DND-41 (cell line): ENCODE data around the gene MCUB.

ENCODE experiments used
- EZH2 ChIP-seq: IDR thresholded peaks from 3 replicates; pipeline ENCODE4 v1.6.1; 2012; ENCODE audit warnings: borderline replicate concordance, low read depth, mild to moderate bottlenecking, moderate library complexity, low read length, inconsistent platforms; ENCODE audit not compliant: severe bottlenecking
- TF ChIP-seq, protein P1 (sequence below): IDR thresholded peaks from 2 replicates; pipeline ENCODE4 v1.5.1; 2012; ENCODE audit warnings: borderline replicate concordance, low read length, moderate library complexity, mild to moderate bottlenecking; ENCODE audit not compliant: poor library complexity, severe bottlenecking; ENCODE audit errors: extremely low read depth

DNA sequence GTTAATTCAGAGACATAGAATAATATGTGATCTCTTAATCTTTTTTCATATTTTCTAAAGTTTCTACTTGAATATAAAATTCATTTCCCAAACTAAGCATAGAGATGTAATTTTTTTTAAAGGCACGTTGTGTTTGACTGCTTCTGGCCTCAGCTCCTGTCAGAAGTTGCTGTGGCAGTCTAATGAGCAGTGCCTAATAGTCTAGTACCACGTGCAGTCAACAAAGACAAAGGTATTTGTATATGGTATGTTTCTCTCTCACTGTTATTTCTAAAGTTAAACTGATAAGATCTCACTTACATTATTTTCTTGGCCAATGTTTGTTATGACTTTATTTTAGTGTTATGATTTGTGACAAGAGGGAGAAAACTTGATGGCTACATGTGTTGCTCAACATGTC lies 48.6 kb upstream of the MCUB start:
- TF ChIP-seq, protein P1, sequence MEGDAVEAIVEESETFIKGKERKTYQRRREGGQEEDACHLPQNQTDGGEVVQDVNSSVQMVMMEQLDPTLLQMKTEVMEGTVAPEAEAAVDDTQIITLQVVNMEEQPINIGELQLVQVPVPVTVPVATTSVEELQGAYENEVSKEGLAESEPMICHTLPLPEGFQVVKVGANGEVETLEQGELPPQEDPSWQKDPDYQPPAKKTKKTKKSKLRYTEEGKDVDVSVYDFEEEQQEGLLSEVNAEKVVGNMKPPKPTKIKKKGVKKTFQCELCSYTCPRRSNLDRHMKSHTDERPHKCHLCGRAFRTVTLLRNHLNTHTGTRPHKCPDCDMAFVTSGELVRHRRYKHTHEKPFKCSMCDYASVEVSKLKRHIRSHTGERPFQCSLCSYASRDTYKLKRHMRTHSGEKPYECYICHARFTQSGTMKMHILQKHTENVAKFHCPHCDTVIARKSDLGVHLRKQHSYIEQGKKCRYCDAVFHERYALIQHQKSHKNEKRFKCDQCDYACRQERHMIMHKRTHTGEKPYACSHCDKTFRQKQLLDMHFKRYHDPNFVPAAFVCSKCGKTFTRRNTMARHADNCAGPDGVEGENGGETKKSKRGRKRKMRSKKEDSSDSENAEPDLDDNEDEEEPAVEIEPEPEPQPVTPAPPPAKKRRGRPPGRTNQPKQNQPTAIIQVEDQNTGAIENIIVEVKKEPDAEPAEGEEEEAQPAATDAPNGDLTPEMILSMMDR: no peak
- TF ChIP-seq EZH2: no peak
